ENCODE measurements around the gene IRX4.

GRCh38 chr5:1831257-1831656 lies 51.5 kb downstream of the IRX4 start:
- no peak for TF ChIP-seq POLR2A (IDR thresholded peaks at IDR 0.05)
- no peak for TF ChIP-seq CTCF (IDR thresholded peaks at IDR 0.05 in 8 of 11, conservative IDR thresholded peaks at IDR 0.05 in 3 of 11)
- no peak for TF ChIP-seq POLR2AphosphoS5 (IDR thresholded peaks at IDR 0.05)

Measured in spleen (tissue), 7 donors.